ENCODE measurements around the gene MAGI2. TPM values are rescaled to one million over a fixed set of nuclear protein-coding genes. Genes with fewer than 3 reads are reported as not detected.

MAGI2 gene
- total and polyA plus RNA-seq, 9 donors = 7.1 to 20.4 (median 18.7) TPM

DNA sequence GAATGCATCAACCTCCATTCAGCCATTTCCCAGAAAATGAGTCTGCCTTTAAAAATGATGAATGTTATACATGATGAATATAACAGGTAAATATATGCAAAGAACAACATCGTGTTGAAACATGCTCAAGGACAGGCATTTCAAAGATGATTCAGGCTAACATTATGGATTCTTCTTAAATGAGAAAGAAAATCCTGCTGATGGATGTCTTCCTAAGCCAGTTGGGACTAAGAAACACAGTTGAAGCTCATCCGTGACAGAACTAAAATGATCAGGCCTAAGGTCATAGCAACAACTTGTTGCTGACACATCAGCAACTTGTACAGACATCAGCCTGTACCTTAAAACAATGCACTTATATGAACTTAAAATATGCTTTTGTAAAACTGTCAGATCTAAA, 267.9 kb downstream of the MAGI2 start:
- Histone ChIP-seq H3K27me3 (no peaks in the 10 kb centered on the region), H3K4me1 (ENCODE audit: insufficient read depth) (no peaks in the 10 kb centered on the region), H3K36me3 (no peaks in the 10 kb centered on the region), H3K27ac (no peak overlapping the region), H3K9me3 (no peaks in the 10 kb centered on the region), H3K4me3 (no peak overlapping the region)
- intact Hi-C loops (cut with DNase I) = no loop called here
- DNase-seq = no peak
- TF ChIP-seq, protein P1, sequence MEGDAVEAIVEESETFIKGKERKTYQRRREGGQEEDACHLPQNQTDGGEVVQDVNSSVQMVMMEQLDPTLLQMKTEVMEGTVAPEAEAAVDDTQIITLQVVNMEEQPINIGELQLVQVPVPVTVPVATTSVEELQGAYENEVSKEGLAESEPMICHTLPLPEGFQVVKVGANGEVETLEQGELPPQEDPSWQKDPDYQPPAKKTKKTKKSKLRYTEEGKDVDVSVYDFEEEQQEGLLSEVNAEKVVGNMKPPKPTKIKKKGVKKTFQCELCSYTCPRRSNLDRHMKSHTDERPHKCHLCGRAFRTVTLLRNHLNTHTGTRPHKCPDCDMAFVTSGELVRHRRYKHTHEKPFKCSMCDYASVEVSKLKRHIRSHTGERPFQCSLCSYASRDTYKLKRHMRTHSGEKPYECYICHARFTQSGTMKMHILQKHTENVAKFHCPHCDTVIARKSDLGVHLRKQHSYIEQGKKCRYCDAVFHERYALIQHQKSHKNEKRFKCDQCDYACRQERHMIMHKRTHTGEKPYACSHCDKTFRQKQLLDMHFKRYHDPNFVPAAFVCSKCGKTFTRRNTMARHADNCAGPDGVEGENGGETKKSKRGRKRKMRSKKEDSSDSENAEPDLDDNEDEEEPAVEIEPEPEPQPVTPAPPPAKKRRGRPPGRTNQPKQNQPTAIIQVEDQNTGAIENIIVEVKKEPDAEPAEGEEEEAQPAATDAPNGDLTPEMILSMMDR (IDR thresholded peaks at IDR 0.05) = no peak
- TF ChIP-seq EP300 (IDR thresholded peaks at IDR 0.05) (no peak), POLR2A (IDR thresholded peaks at IDR 0.05) (no peak)
- WGBS, 3 donors = 73 to 89% (median 80%) methylated on average over 2 of the region's 2 CpGs

DNA sequence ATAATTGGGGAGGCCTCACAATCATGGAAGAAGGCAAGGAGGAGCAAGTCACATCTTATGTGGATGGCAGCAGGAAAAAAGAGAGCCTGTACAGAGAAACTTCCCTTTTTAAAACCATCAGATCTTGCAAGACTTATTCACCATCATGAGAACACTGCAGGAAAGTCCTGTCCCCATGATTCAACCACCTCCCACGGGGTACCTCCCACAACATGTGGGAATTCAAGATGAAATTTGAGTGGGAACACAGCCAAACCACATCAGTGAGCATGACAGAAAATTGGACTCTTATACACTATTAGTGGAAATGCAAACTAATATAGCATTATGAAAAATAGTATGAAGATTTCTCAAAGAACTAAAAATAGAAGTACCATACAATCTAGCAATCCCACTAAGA, 271.2 kb downstream of the MAGI2 start:
- Histone ChIP-seq H3K27me3 (no peaks in the 10 kb centered on the region), H3K9me3 (no peaks in the 10 kb centered on the region), H3K36me3 (no peaks in the 10 kb centered on the region), H3K4me3 (no peak overlapping the region), H3K4me1 (ENCODE audit: insufficient read depth) (no peaks in the 10 kb centered on the region), H3K27ac (no peak overlapping the region)
- TF ChIP-seq, protein P1 (IDR thresholded peaks at IDR 0.05) = no peak
- TF ChIP-seq EP300 (IDR thresholded peaks at IDR 0.05) (no peak), POLR2A (IDR thresholded peaks at IDR 0.05) (no peak)
- DNase-seq = no peak
- 14 to 17% (median 14%) methylated on average over 1 of the region's 1 CpG for WGBS, 3 donors
- intact Hi-C loops (cut with DNase I) = no loop called here

DNA sequence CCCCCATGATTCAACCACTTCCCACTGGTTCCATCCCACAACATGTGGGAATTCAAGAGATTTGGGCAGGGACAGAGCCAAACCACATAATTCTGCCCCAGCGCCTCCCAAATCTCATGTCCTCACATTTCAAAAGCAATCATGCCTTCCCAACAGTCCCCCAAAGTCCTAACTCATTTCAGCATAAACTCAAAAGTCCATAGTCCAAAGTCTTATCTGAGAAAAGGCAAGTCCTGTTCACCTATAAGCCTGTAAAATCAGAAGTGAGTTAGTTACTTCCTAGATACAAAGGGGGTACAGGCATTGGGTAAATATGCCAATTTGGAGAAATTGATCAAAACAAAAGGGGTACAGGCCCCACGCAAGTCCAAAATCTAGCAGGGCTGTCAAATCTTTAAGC, 272.9 kb downstream of the MAGI2 start:
- Histone ChIP-seq H3K27ac (no peak overlapping the region), H3K36me3 (no peaks in the 10 kb centered on the region), H3K4me3 (no peak overlapping the region), H3K9me3 (no peaks in the 10 kb centered on the region), H3K4me1 (ENCODE audit: insufficient read depth) (no peaks in the 10 kb centered on the region), H3K27me3 (no peaks in the 10 kb centered on the region)
- WGBS, 3 donors = 49 to 50% (median 50%) methylated on average over 2 of the region's 2 CpGs
- no peak for DNase-seq
- intact Hi-C loops (cut with DNase I) = no loop called here
- TF ChIP-seq POLR2A (IDR thresholded peaks at IDR 0.05) (no peak), EP300 (IDR thresholded peaks at IDR 0.05) (no peak)
- TF ChIP-seq, protein P1 (IDR thresholded peaks at IDR 0.05) = no peak

DNA sequence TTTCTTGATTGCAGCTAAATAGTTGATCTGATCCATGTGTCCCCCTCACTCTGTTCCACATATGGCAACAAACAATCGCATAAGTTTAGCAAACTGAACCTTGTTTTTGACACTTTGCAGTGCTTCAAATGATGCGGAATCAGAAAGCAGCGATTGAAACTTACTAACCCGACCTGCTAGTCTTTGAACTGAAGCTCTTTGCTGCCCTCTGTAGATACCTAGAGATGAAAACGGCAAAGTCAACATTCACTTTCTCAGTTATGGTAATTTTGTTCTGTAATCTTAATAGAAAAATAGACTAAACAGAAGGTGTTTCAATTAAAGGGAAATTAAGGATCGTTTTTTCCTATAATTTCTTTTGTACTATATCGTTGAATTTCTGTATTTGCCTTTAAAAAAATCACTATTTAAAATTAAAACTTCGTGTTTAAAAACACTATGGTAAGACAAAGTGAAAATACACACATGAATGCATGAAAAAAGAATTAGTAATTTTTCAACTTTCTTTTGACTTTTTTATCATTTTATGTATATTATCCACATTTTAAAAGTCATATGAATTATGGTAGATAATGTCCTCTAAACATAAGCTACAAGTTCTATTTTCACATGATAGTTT, 276.5 kb downstream of the MAGI2 start:
- H3K4me1 ChIP-seq (ENCODE audit: insufficient read depth) = no peaks in the 10 kb centered on the region
- DNase-seq = peak in 1 of 5 donors; percentile 16
- no peak overlapping the region for H3K27ac ChIP-seq
- TF ChIP-seq EP300 (IDR thresholded peaks at IDR 0.05) (no peak), POLR2A (IDR thresholded peaks at IDR 0.05) (no peak)
- TF ChIP-seq, protein P1 (IDR thresholded peaks at IDR 0.05) = peak; percentile 28 to 54 (median 39)
- intact Hi-C loops (cut with DNase I) = loop anchor here in 1 of 4 donors (5.0 kb wide), 1 partner anchor 1160 kb away; no protein-coding TSS in a partner anchor
- 4 to 10% (median 6%) methylated on average over 8 of the region's 8 CpGs for WGBS, 3 donors
- no peaks in the 10 kb centered on the region for H3K9me3 ChIP-seq
- H3K36me3 ChIP-seq = no peaks in the 10 kb centered on the region
- H3K27me3 ChIP-seq = no peaks in the 10 kb centered on the region
- H3K4me3 ChIP-seq = no peak overlapping the region

Measured in ovary (tissue), 9 donors.